ENCODE results near the gene KRTAP9-1.

GRCh38 chr17:41151525-41151924 is 38.2 kb upstream of the KRTAP9-1 start:
- TF ChIP-seq CTCF (IDR thresholded peaks at IDR 0.05 in 8 of 11, conservative IDR thresholded peaks at IDR 0.05 in 3 of 11) (no peak), POLR2A (IDR thresholded peaks at IDR 0.05) (no peak), POLR2AphosphoS5 (IDR thresholded peaks at IDR 0.05) (no peak)
